DMS153 (cell line): ENCODE data around the gene CCBE1.

Experiments
- DNase-seq: peaks from one replicate; lab custom pipeline; 2025; lab: John Stamatoyannopoulos, UW

CCBE1 gene

GRCh38 chr18:59570101-59570775 lies 127.0 kb downstream of the CCBE1 start:
- no peak for DNase-seq

- no peak for DNase-seq
Observed at GRCh38 chr18:59569390-59569791, 127.8 kb downstream of the CCBE1 start.

GRCh38 chr18:59567431-59567830 lies 129.8 kb downstream of the CCBE1 start:
- no peak for DNase-seq

- no peak for DNase-seq
Observed at GRCh38 chr18:59566533-59566971, 130.7 kb downstream of the CCBE1 start.

GRCh38 chr18:59565957-59566356 lies 131.3 kb downstream of the CCBE1 start:
- DNase-seq: no peak

GRCh38 chr18:59564561-59564960 lies 132.7 kb downstream of the CCBE1 start:
- DNase-seq: no peak

- DNase-seq: no peak
Observed at GRCh38 chr18:59563176-59563785, 133.9 kb downstream of the CCBE1 start.

GRCh38 chr18:59562751-59563150 lies 134.5 kb downstream of the CCBE1 start:
- DNase-seq: no peak

- no peak for DNase-seq
Observed at GRCh38 chr18:59561612-59562011, 135.6 kb downstream of the CCBE1 start.

- no peak for DNase-seq
Observed at GRCh38 chr18:59560556-59560955, 136.7 kb downstream of the CCBE1 start.

- DNase-seq: no peak
Observed at GRCh38 chr18:59559528-59559927, 137.7 kb downstream of the CCBE1 start.

- DNase-seq: no peak
Observed at GRCh38 chr18:59555995-59556659, 141.1 kb downstream of the CCBE1 start.

- DNase-seq: no peak
Observed at GRCh38 chr18:59554796-59555335, 142.4 kb downstream of the CCBE1 start.

- DNase-seq: no peak
Observed at GRCh38 chr18:59553273-59553870, 143.9 kb downstream of the CCBE1 start.

GRCh38 chr18:59551902-59552635 lies 145.2 kb downstream of the CCBE1 start:
- no peak for DNase-seq

- no peak for DNase-seq
Observed at GRCh38 chr18:59550174-59550516, 147.1 kb downstream of the CCBE1 start.

GRCh38 chr18:59549503-59550173 lies 147.6 kb downstream of the CCBE1 start:
- DNase-seq: no peak

GRCh38 chr18:59547581-59548182 lies 149.5 kb downstream of the CCBE1 start:
- no peak for DNase-seq

GRCh38 chr18:59546188-59546587 lies 151.0 kb downstream of the CCBE1 start:
- no peak for DNase-seq

GRCh38 chr18:59540780-59541179 lies 156.4 kb downstream of the CCBE1 start:
- no peak for DNase-seq

- no peak for DNase-seq
Observed at GRCh38 chr18:59540346-59540745, 156.9 kb downstream of the CCBE1 start.
